SK-N-SH (cell line): Measurements from ENCODE around the gene C10orf67.

Experiments used
- MXI1 ChIP-seq: IDR thresholded peaks from 2 replicates; pipeline ENCODE4 v1.6.1; 2012; ENCODE audit warnings: mild to moderate bottlenecking, low read depth, low read length, improper control_type of control experiment
- RFX5 ChIP-seq: IDR thresholded peaks from 2 replicates; pipeline ENCODE4 v1.6.1; 2012; ENCODE audit warnings: mild to moderate bottlenecking, improper control_type of control experiment, low read length
- TAF1 ChIP-seq: IDR thresholded peaks from 2 replicates; pipeline ENCODE4 v1.6.1; 2012; ENCODE audit warnings: low read depth, mild to moderate bottlenecking, low read length, moderate library complexity, borderline replicate concordance

DNA sequence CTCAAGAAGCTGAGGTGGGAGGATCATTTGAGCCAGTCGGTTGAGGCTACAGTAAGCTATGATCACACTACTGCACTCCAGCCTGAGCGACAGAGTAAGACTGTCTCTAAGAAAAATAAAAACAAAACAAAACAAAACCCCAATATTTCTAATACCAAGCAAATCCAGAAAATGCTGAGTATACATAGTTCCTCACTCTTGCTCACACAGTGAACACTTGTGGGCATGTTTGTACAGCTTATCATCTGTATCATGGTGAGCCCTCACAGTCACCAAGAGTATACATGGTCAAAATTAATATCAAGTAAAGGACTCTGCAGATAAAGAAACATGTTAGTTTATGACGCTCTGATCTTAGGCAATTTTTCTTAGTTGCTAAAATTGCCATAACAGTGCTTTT is 41.5 kb upstream of the C10orf67 start:
- TF ChIP-seq RFX5 = no peak
- TF ChIP-seq MXI1 = no peak
- no peak for TF ChIP-seq TAF1
